ENCODE measurements around the gene CRADD.

Gene CRADD

DNA sequence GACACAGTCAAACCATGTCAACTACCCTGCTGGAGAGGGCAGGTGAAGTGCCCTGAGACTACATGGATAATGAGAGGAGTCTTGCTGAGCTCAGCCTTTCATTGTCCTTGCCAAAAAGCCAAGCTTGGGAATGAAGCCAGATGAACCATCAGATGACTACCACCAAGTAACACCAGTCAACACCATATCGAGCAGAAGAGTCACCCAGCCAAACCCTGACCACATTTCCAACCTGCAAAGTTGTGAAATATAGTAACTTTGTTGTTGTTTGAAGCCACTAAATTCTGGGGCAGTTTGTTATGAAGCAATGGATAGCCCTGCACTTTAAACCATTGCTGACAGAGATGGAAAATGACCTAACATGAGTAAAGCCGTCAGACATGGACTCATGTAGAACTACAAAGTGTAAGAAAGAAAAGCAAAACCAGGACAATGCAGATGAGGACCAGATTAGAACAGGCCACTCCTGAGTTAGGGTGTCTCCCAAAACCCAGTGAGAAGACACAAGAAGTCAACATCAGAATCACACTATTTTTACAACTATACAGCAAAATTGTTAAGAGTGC lies 12.5 kb upstream of the CRADD start:
- POLR2A ChIA-PET = no interaction called here
- TF ChIP-seq ZNF747 (tag by site-specific recombination; IDR thresholded peaks at IDR 0.05) (no peak), MEIS1 (CRISPR knock-in tag; IDR thresholded peaks at IDR 0.05; ENCODE audit: borderline replicate concordance) (no peak), ZFP37 (tag by site-specific recombination; IDR thresholded peaks at IDR 0.05) (no peak), ZNF510 (tag by site-specific recombination; IDR thresholded peaks at IDR 0.05; ENCODE audit: insufficient replicate concordance) (no peak), ZNF837 (tag by site-specific recombination; IDR thresholded peaks at IDR 0.05) (no peak), ZNF19 (tag by site-specific recombination; IDR thresholded peaks at IDR 0.05; ENCODE audit: low read depth) (no peak)
- TF ChIP-seq, protein P1, sequence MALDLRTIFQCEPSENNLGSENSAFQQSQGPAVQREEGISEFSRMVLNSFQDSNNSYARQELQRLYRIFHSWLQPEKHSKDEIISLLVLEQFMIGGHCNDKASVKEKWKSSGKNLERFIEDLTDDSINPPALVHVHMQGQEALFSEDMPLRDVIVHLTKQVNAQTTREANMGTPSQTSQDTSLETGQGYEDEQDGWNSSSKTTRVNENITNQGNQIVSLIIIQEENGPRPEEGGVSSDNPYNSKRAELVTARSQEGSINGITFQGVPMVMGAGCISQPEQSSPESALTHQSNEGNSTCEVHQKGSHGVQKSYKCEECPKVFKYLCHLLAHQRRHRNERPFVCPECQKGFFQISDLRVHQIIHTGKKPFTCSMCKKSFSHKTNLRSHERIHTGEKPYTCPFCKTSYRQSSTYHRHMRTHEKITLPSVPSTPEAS (tag by site-specific recombination; IDR thresholded peaks at IDR 0.05) = no peak
- Histone ChIP-seq H3K4me1 (ENCODE audit: control insufficient read depth, insufficient read depth, low read length) (no peaks in the 10 kb centered on the region), H3K36me3 (ENCODE audit: control insufficient read depth in 2 of 2, insufficient read depth in 1 of 2, low read length in 2 of 2) (no peaks in the 10 kb centered on the region), H3K9me3 (ENCODE audit: control insufficient read depth, insufficient read depth, low read depth, low read length) (no peaks in the 10 kb centered on the region), H3K27ac (ENCODE audit: extremely low read depth, low read depth, low read length) (no peak overlapping the region), H3K4me3 (ENCODE audit: low read depth, low read length) (no peak overlapping the region)
- CTCF ChIA-PET = interaction anchor here (0.6 kb wide), 1 partner anchor 261 kb away, joined by 3 read pairs; no protein-coding TSS in a partner anchor

DNA sequence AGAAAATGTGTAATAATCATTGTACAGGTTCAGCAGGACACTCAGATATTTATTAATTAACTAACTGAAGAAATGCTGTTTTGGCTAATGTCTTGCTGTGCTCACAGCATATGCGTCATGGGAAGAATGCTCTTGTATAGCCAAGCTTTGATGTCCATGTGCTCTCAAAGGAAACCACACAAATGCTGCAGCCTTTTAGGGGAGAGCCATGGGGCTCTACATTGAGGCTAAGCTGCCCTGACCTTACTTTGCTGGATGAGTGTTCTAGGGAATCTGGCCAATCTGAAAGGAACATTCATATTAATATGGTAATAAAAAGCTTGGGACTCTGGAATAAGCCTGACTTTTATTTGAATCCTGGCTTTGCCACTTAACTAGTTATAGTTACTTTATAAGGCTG lies 9.5 kb upstream of the CRADD start:
- H3K36me3 ChIP-seq (ENCODE audit: control insufficient read depth in 2 of 2, insufficient read depth in 1 of 2, low read length in 2 of 2) = no peaks in the 10 kb centered on the region
- no peaks in the 10 kb centered on the region for H3K9me3 ChIP-seq (ENCODE audit: control insufficient read depth, insufficient read depth, low read depth, low read length)
- H3K27ac ChIP-seq (ENCODE audit: extremely low read depth, low read depth, low read length) = no peak overlapping the region
- POLR2A ChIA-PET = no interaction called here
- CTCF ChIA-PET = interaction anchor here (0.6 kb wide), 1 partner anchor 66 kb away, joined by 11 read pairs; no protein-coding TSS in a partner anchor
- H3K4me3 ChIP-seq (ENCODE audit: low read depth, low read length) = no peak overlapping the region
- no peak for TF ChIP-seq ZNF155 (tag by site-specific recombination; IDR thresholded peaks at IDR 0.05)
- no peak for TF ChIP-seq ZNF830 (tag by site-specific recombination; IDR thresholded peaks at IDR 0.05; ENCODE audit: low read depth)
- no peak for TF ChIP-seq ZNF274 (IDR thresholded peaks at IDR 0.05; ENCODE audit: low read length)
- TF ChIP-seq ZNF274 (tag by site-specific recombination; IDR thresholded peaks at IDR 0.05; ENCODE audit: borderline replicate concordance) = no peak
- TF ChIP-seq ZBTB8A (tag by site-specific recombination; IDR thresholded peaks at IDR 0.05) = no peak
- TF ChIP-seq ZNF239 (tag by site-specific recombination; IDR thresholded peaks at IDR 0.05) = no peak
- no peak for TF ChIP-seq ZNF514 (tag by site-specific recombination; IDR thresholded peaks at IDR 0.05)
- no peak for TF ChIP-seq ZBTB21 (tag by site-specific recombination; IDR thresholded peaks at IDR 0.05)
- TF ChIP-seq, protein P2, sequence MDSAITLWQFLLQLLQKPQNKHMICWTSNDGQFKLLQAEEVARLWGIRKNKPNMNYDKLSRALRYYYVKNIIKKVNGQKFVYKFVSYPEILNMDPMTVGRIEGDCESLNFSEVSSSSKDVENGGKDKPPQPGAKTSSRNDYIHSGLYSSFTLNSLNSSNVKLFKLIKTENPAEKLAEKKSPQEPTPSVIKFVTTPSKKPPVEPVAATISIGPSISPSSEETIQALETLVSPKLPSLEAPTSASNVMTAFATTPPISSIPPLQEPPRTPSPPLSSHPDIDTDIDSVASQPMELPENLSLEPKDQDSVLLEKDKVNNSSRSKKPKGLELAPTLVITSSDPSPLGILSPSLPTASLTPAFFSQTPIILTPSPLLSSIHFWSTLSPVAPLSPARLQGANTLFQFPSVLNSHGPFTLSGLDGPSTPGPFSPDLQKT (IDR thresholded peaks at IDR 0.05; ENCODE audit: borderline replicate concordance, low read depth, low read length) = no peak
- TF ChIP-seq, protein P3, sequence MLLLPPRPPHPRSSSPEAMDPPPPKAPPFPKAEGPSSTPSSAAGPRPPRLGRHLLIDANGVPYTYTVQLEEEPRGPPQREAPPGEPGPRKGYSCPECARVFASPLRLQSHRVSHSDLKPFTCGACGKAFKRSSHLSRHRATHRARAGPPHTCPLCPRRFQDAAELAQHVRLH (tag by site-specific recombination; IDR thresholded peaks at IDR 0.05) = no peak
- no peak for TF ChIP-seq BCL11B (tag by site-specific recombination; IDR thresholded peaks at IDR 0.05; ENCODE audit: low read depth)
- TF ChIP-seq ZNF404 (tag by site-specific recombination; IDR thresholded peaks at IDR 0.05) = no peak
- no peak for TF ChIP-seq ZBTB20 (tag by site-specific recombination; IDR thresholded peaks at IDR 0.05)
- TF ChIP-seq ZNF211 (tag by site-specific recombination; IDR thresholded peaks at IDR 0.05; ENCODE audit: low read depth) = no peak
- TF ChIP-seq, protein P1 (tag by site-specific recombination; IDR thresholded peaks at IDR 0.05) = no peak
- TF ChIP-seq ZIC2 (tag by site-specific recombination; IDR thresholded peaks at IDR 0.05) = no peak
- TF ChIP-seq ZNF677 (tag by site-specific recombination; IDR thresholded peaks at IDR 0.05) = no peak
- TF ChIP-seq SCRT1 (tag by site-specific recombination; IDR thresholded peaks at IDR 0.05; ENCODE audit: borderline replicate concordance) = no peak
- TF ChIP-seq, protein P4, sequence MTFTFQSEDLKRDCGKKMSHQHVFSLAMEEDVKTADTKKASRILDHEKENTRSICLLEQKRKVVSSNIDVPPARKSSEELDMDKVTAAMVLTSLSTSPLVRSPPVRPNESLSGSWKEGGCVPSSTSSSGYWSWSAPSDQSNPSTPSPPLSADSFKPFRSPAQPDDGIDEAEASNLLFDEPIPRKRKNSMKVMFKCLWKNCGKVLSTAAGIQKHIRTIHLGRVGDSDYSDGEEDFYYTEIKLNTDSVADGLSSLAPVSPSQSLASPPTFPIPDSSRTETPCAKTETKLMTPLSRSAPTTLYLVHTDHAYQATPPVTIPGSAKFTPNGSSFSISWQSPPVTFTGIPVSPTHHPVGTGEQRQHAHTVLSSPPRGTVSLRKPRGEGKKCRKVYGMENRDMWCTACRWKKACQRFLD (tag by site-specific recombination; IDR thresholded peaks at IDR 0.05) = no peak
- TF ChIP-seq, protein P5, sequence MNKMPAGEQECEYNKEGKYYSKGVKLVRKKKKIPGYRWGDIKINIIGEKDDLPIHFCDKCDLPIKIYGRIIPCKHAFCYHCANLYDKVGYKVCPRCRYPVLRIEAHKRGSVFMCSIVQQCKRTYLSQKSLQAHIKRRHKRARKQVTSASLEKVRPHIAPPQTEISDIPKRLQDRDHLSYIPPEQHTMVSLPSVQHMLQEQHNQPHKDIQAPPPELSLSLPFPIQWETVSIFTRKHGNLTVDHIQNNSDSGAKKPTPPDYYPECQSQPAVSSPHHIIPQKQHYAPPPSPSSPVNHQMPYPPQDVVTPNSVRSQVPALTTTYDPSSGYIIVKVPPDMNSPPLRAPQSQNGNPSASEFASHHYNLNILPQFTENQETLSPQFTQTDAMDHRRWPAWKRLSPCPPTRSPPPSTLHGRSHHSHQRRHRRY (tag by site-specific recombination; IDR thresholded peaks at IDR 0.05) = no peak
- TF ChIP-seq ZNF701 (tag by site-specific recombination; IDR thresholded peaks at IDR 0.05) = no peak
- H3K4me1 ChIP-seq (ENCODE audit: control insufficient read depth, insufficient read depth, low read length) = no peaks in the 10 kb centered on the region

Data from HEK293 (cell line).